GM23338 (cell line): Measurements from ENCODE around the gene NAPA.

ENCODE experiments used
- CTCF ChIP-seq, 2 experiments: fragments of 200-600 bp in 1 of 2; sonication (generic) in 1 of 2; conservative IDR thresholded peaks; 2 replicates each; pipeline versions ENCODE4 v1.5.1 to v1.6.1; 2016 to 2017; ENCODE audit warnings: antibody characterized with exemption in 2 of 2, low read depth in 2 of 2, mild to moderate bottlenecking in 2 of 2, moderate library complexity in 1 of 2
- JUNB ChIP-seq: IDR thresholded peaks from one replicate; pipeline ENCODE4 v1.6.1; 2016; ENCODE audit warnings: antibody characterized with exemption; ENCODE audit not compliant: unreplicated experiment

GRCh38 chr19:47456721-47457474 is 58.0 kb downstream of the NAPA start:
- TF ChIP-seq JUNB (no peak), CTCF (conservative IDR thresholded peaks at IDR 0.05; ENCODE audit: low read depth in 2 of 2) (no peak)
